ENCODE results near the gene KCNG2.

The KCNG2 gene

DNA sequence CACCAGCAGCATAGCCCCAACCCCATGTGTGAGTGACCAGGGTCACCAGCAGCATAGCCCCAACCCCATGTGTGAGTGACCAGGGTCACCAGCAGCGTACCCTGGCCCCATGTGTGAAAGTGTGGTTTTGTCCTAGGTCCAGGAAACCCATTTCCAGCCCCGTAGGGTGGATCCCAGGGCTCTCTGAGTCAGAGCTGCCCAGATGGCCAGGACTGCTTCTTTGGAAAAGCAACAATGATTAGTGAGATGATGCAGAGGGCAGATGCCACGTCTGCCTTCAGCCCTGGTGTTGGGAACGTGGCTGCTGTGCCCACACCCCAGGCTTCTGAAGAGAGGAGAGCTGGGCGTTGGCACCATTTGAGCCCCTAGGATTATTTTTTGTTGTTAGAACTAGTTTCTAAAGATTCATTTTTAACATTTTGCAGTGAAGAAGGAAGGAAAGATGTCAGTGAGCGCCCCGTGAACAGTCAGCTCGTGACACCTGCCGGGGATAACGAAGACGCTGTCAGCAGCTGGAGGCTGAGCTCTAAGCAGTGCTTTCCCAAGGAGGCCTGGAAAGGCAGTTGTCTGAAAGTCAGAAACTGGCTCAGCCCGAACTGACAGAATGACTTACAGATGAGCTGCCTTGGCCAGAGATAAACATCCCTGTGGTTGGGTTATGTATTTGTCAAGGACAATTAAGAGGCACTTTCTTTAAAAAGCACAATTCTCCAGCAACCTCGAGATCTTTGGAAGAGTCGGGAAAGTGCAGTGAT lies 32.1 kb upstream of the KCNG2 start:
- H3K27ac ChIP-seq: no peak overlapping the region
- no peaks in the 10 kb centered on the region for H3K27me3 ChIP-seq
- H3K4me3 ChIP-seq: no peak overlapping the region
- peak in 1 of 2 donors; percentile 38 for DNase-seq
- no peaks in the 10 kb centered on the region for H3K4me1 ChIP-seq
- peaks cover 0 to 18% (median 18%) of the 10 kb centered on the region in 3 donors for H3K9me3 ChIP-seq
- TF ChIP-seq, protein P1, sequence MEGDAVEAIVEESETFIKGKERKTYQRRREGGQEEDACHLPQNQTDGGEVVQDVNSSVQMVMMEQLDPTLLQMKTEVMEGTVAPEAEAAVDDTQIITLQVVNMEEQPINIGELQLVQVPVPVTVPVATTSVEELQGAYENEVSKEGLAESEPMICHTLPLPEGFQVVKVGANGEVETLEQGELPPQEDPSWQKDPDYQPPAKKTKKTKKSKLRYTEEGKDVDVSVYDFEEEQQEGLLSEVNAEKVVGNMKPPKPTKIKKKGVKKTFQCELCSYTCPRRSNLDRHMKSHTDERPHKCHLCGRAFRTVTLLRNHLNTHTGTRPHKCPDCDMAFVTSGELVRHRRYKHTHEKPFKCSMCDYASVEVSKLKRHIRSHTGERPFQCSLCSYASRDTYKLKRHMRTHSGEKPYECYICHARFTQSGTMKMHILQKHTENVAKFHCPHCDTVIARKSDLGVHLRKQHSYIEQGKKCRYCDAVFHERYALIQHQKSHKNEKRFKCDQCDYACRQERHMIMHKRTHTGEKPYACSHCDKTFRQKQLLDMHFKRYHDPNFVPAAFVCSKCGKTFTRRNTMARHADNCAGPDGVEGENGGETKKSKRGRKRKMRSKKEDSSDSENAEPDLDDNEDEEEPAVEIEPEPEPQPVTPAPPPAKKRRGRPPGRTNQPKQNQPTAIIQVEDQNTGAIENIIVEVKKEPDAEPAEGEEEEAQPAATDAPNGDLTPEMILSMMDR (IDR thresholded peaks at IDR 0.05): no peak
- intact Hi-C loops (cut with DNase I; ENCODE audit: low total_unique reads): no loop called here
- no peaks in the 10 kb centered on the region for H3K36me3 ChIP-seq

DNA sequence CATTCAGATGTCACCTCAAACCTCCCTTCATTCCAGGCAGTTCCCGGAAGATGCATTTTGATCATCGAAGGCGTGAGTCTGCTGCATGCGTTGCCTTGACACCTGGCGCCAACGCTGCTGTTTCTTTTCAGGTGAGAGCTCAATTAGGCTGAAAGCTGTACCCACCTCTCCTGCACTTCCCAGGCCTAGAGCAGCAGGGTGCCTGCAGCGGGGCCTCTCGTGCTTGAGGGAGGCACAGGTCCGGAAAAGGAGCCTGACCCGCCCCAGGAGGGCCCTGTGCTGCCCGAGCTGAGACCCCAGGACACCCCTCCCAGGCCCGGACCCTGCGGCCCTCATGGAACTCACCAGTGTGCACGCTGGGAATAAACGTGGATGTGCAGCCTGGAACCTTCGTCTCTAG lies 31.4 kb upstream of the KCNG2 start:
- Histone ChIP-seq H3K9me3 (peaks cover 0 to 18% (median 18%) of the 10 kb centered on the region in 3 donors), H3K4me3 (no peak overlapping the region)
- intact Hi-C loops (cut with DNase I; ENCODE audit: low total_unique reads): no loop called here

DNA sequence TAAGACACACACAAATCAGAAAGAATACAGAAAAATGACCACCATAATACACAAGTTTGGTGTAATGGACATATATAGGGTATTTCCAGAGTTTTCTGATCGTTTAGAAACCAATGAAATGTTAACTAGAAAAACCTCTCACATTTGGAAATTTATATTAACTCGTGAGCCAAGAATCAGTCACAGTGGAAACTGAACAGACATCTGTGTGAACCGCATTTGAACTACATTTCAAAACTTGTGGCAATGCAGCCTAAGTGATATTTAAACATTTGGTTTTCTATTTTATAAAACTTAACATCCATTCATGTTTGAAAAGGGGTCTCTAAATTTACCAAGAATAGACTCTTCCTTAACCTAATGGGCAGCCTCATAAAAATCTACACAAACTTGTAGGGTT lies 29.0 kb upstream of the KCNG2 start:
- peaks cover 0 to 21% (median 18%) of the 10 kb centered on the region in 3 donors for H3K9me3 ChIP-seq
- H3K36me3 ChIP-seq: no peaks in the 10 kb centered on the region
- TF ChIP-seq, protein P1 (IDR thresholded peaks at IDR 0.05): no peak
- H3K4me1 ChIP-seq: no peaks in the 10 kb centered on the region
- peaks cover 0 to 22% of the 10 kb centered on the region in 2 donors for H3K27me3 ChIP-seq
- intact Hi-C loops (cut with DNase I; ENCODE audit: low total_unique reads): no loop called here
- H3K4me3 ChIP-seq: no peak overlapping the region
- DNase-seq: no peak
- H3K27ac ChIP-seq: no peak overlapping the region

More for the DNA sequence above, 31.4 kb upstream of the KCNG2 start:
- Histone ChIP-seq H3K27me3 (no peaks in the 10 kb centered on the region), H3K4me1 (no peaks in the 10 kb centered on the region), H3K27ac (no peak overlapping the region), H3K36me3 (no peaks in the 10 kb centered on the region)
- TF ChIP-seq, protein P1 (IDR thresholded peaks at IDR 0.05): no peak
- DNase-seq: peak in 1 of 2 donors; percentile 35

DNA sequence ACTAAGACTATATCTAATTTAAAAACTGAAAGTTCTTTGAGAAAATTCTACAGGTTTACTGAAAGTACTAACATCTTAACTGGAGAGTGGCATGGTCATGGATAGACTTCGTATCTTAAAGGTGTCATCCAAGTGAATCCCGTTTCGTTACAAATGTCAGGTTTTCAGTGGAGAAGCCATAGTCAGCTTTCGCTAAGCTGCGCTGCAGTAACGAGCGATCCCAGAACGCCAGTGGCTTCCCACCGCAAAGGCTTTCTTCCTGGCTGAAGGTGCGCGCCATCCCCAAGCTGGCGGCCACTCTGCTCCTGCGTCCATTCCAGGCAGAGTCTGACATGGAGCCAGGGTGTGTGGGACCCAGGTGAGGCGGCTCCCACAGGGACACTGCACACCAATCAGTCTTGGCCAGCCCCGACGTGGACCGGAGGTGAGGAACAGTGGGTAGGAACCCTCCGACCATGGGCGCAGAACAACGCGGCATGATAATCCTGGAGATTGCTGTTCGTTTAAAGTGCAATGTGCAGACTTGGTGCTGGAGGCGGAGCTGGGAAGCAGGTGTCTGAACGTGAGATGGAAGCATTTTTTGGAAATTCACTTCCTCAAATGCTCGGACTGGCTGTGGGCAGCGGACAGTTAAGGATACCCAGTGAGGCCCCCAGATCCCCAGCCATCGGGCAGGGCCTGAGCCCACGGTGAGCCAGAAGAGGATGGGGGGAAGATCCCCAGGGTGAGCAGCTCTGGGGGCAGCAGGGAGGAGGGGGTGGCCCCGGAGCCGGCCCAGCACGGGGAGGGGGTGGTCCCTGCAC lies 27.8 kb upstream of the KCNG2 start:
- no peaks in the 10 kb centered on the region for H3K36me3 ChIP-seq
- TF ChIP-seq, protein P1 (IDR thresholded peaks at IDR 0.05): no peak
- H3K4me1 ChIP-seq: no peaks in the 10 kb centered on the region
- intact Hi-C loops (cut with DNase I; ENCODE audit: low total_unique reads): no loop called here
- peaks cover 0 to 34% of the 10 kb centered on the region in 2 donors for H3K27me3 ChIP-seq
- peaks cover 0 to 21% (median 18%) of the 10 kb centered on the region in 3 donors for H3K9me3 ChIP-seq
- H3K27ac ChIP-seq: no peak overlapping the region
- no peak overlapping the region for H3K4me3 ChIP-seq
- peak in 1 of 2 donors; percentile 28 for DNase-seq

DNA sequence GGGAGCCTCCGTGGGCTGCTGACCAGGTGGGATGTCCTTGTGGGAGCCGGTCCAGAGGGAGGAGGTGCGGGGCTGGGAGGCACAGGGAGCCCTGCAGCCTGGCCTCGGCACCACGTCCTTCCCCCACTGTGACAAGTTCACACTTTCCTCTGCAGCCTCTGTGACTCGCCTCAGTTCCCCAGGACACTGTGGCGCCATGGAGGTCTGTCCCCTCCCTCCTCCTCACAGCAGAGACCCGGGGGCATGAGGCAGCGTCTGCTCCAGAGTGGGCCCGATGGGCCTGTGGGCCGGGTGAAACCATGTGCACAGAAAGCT lies 27.3 kb upstream of the KCNG2 start:
- H3K4me1 ChIP-seq: no peaks in the 10 kb centered on the region
- peaks cover 0 to 39% of the 10 kb centered on the region in 2 donors for H3K27me3 ChIP-seq
- H3K36me3 ChIP-seq: no peaks in the 10 kb centered on the region
- intact Hi-C loops (cut with DNase I; ENCODE audit: low total_unique reads): no loop called here
- DNase-seq: peak in 1 of 2 donors; percentile 23
- TF ChIP-seq, protein P1 (IDR thresholded peaks at IDR 0.05): no peak
- H3K4me3 ChIP-seq: no peak overlapping the region
- H3K9me3 ChIP-seq: peaks cover 0 to 21% (median 18%) of the 10 kb centered on the region in 3 donors
- H3K27ac ChIP-seq: no peak overlapping the region
